HT-29 (cell line): ENCODE data around the gene GRM7. TPM values are rescaled to one million over a fixed set of nuclear protein-coding genes. Genes with fewer than 3 reads are reported as not detected.

Source experiments
- DNase-seq: peaks from one replicate; pipeline ENCODE4 v3.0.0-alpha.2; 2015; ENCODE audit warnings: low spot score
- total RNA-seq: library from RNA; depleted of rRNA; stranded (reverse); fragments of >200 nt; shearing (Covaris generic); gene quantifications from 2 replicates; pipeline ENCODE4 v1.2.3, GENCODE V29; 2014

Gene GRM7
- total RNA-seq, 1 experiment from 2014 or later, result 0.08 TPM

DNA sequence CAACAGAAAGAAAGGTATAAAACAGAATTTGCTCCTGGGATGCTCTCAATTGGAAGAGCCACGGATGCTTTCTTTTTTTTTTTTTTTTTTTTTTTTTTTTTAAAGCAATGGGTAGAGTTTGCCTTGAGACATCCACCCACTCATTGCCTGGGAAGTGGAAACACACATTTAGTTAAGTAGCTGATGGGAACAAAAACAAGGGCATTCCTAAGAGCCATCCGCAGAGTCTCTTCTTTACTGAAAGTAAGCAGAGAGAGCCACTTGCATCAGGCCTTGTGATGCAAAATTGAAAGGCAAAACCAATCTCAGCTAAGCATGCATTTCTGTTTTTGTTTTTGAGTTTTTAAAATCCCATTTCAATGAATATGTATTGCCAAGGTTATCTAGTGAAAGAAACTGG, 852.8 kb downstream of the GRM7 start:
- no peak for DNase-seq

DNA sequence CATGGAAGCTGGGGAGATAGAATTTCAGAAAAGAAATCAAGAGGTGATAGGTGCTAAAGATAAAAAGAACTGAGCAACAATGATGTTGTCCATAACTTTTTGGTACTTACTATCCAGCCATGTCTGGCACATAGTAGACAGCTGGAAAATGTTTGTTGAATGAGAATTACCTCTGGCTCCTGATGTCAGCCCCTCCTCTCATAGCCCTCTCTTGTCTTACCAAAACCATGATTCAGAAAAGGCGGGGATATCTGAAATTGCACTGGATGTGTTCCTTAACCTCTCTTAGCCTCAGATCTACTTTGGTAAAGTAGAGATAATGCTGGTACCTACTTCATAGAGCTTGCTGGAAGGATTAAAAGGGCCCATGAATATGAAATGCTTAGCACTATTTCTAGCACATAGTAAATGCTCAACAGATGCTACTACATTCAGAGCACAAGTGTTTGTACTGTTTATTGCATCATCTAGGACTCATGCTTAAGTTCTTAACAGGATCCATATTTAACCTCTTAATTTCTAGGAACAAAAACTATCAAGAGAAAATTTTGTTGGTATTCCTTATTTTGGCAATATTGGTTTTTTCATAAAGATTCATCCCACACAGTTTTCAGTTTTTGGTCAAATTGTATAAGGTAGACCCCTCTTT, 859.9 kb downstream of the GRM7 start:
- no peak for DNase-seq

DNA sequence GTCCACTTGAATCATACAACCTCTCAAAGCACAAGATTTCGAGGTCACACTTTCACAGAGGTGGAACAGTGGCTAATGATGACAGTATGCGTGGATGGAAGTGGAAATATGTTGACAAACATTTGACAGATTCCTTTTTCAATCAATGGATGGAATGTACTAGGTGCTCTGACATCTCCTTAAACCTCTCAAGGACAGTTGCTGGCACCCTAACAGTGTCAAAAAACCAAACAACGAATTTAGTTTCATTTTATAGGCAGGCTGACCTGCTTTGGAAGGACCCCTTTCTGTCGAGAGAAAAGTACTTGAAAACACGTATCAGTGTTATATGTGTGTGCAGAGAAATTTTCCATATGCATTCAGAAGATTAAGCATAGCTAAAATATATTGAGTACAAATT, 861.0 kb downstream of the GRM7 start:
- no peak for DNase-seq

DNA sequence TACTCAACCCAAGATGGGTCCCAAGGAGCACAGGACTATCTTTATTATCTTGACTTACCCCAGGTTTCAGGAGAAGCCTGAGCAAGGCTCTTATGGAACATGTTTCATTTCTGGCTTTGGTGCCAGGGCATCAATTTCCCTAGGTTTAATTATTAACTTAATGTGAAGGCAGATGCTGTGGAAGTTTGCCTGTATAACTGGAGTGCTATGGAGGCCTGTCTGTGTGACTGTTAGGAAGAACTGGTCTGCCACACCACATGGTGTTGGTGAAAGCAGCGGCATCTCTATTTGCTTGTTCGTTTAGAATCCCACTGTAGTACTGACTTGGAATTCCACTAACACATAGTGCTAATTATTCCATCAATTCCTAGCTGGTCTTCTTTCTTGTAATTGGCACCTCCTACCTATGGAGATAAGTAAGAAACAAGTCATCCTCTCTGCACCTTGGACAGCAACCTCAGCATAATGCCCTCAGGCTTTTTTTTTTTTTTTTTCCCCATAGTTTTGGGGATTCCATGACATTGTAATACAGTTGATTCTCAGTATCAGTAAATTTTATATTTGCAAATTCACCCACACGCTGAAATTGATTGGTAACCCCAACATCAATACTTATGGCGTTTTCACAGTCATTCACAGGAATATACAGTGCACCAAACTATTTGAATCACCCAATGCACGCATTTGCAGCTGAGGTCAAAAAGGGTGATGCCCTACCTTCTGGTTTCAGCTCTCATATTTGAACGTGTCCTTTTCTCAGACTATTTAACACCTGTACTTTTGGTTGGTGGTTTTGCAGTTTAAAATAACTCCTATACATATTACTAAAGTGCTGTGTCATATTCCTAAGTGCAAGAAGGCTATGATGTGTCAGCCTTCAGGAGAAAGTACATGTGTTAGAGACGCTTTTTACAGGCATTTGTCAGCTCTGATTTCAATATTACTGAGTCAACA, 867.9 kb downstream of the GRM7 start:
- DNase-seq, result no peak

DNA sequence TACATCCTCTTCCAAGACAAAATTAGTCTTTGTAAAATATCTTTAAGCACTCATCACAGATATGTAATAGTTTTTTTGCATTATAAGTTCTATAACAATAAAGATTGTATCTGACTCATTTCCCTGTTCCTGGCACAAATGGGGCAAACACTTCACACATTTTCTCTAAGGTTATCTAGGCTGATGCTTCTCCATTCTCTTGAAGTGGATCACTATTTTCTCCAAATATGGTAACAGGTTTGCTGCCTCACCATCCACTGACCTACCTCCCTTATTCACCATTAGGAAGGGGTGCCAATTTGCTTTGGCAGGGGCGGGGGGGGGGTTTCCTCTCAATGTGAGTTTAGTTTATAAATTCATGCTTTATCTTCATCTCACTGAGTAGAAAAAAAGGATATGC, 873.0 kb downstream of the GRM7 start:
- no peak for DNase-seq

DNA sequence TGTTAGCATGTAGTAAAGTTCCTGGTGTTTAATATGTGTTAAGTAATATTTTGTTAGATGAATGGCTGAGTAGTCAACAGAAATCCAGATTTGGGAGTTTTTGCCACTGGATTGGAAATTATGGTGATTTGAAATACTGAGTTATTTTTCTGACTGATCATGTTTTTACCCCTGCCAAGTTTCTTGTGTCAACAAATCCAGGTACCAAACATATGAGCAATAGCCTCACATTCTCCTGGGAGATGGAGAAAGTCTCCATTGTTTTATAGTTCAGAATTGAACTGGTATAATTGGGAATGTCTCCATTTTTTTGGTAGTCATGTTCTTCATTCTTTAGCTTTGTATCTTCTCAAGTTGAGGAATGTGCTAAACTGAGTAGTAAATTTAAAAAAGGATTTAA, 873.5 kb downstream of the GRM7 start:
- DNase-seq, result no peak

DNA sequence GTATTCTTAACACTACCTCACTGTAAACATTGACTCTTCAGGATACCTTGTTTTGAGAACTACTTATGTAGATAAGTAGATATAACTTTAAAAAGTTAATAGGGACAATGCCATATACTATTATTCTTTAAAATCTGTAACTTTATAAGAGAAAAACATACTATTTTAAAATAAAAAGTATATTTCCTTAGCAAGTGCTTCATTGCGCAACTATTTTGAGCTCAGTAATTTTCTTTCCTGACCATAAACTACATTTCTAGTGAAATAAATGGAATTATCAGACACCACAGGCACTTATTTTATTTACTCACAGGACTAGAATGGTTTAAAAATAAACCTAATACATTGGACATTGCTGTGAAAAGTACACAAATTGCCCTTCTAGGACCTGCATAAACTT, 876.3 kb downstream of the GRM7 start:
- DNase-seq, result no peak

DNA sequence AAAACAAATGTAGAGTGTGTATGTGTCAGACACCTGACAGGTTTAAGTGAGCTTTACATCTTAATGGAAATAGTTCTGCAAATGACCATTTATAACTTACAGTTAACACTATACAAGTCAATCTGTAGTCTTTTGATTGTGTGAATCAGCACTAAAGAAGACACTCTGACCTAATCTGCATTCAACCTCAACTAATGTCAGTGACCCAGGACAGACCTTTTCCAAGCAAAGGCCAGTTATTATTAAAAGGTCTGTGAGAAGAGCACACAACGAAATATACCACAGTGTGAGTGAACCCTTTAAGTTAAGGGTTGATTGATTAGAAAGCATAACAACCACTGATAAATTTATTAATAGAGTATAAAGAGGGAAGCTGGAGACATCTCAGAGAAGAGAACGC, 878.8 kb downstream of the GRM7 start:
- DNase-seq, result no peak

DNA sequence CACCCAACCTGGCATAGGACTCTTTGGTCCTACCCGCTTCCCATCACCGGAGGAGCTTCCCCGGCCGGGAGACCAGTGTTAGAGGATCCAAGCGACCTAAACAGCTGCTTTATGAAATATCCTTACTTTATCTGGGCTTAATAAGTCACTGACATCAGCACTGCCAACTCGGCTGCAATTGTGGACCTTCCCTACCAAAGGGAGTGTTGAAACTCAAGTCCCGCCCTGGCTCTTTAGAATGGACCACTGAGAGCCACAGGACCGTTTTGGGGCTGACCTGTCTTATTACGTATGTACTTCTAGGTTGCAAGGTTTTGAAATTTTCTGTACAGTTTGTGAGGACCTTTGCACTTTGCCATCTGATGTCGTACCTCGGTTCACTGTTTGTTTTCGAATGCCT, 879.5 kb downstream of the GRM7 start:
- DNase-seq, result no peak

DNA sequence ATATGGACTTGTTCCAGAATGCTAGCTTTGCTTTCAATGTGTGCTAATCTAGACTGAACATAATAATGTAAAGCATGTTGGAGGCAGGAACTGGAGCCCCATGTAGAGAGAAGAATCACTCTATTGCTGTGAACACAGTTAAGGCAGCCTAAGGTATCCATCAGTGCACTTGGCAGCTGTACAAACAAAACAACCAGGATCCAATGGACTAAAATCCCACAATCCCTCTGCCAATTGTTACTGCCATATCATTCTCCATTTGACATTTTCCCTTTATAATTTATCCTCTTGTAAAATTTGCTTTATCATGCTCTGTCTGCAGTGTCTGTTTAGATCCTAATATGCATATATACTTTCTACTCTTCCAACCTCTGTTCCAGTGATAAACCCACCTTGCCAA, 883.9 kb downstream of the GRM7 start:
- DNase-seq, result no peak

DNA sequence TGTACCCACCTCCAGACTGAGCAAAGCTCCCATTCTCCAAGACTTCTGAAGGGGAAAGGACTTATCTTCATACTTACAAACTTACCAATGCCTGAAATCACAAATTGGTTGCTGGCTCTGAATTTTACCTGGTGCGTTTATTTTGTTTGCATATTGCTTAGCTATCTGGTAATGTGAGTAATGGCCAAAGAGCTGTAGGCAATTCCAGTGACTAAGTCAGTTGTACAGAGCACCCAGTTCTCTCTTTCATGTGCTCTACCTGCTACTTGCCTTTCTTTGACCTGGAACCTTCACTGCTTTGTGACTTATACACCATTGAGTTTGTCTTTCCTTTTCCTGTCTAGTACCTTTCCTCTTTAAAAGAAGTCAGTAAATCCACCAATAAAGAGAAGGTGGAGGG, 884.8 kb downstream of the GRM7 start:
- DNase-seq, result no peak

DNA sequence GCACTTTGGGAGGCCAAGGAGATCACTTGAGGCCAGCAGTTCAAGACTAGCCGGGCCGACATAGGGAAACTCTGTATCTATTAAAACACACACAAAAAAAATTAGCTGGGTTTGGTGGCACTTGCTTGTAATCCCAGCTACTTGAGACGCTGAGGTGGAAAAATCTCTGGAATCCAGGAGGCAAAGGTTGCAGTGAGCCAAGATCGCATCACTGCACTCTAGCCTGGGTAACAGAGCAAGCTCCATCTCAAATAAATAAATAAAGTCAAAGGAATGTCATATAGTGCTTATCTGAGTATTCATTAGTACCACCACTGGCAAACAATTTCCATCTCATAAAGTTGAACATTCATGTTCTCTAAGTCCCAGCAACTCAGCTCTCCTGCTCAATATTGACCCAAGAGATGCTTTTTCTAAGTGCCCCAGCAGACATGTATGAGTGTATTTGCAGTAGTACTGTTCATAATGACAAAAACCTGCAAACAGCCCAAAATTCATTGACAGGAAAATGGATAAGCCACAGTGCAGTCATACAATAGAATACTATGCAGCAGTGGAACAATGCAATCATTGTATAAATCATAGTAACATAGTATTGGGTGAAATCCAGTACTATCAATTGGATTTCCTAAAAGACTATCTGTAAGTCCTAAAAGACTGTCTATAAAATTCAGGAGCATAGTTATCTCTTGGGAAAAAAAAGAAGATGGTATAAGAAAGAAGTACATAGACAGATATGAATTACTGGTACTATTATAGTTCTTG, 889.2 kb downstream of the GRM7 start:
- no peak for DNase-seq

DNA sequence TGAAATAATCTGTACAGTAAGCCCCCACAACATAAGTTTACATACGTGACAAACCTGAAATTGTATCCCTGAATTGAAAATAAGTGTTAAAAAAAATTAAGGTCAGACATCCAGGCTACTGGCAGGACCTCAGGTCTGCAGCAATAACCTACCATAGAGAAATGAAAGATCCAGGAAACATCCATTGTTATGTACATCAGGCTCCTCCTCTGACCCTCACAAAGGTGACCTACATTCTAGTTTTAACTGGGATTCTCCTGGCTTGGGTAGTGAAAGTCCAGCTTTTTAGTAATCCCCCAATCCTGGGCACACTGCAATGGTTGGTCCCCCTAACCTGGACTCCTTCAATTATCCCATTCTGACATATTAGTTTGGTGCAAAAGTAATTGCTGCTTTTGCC, 891.1 kb downstream of the GRM7 start:
- no peak for DNase-seq

DNA sequence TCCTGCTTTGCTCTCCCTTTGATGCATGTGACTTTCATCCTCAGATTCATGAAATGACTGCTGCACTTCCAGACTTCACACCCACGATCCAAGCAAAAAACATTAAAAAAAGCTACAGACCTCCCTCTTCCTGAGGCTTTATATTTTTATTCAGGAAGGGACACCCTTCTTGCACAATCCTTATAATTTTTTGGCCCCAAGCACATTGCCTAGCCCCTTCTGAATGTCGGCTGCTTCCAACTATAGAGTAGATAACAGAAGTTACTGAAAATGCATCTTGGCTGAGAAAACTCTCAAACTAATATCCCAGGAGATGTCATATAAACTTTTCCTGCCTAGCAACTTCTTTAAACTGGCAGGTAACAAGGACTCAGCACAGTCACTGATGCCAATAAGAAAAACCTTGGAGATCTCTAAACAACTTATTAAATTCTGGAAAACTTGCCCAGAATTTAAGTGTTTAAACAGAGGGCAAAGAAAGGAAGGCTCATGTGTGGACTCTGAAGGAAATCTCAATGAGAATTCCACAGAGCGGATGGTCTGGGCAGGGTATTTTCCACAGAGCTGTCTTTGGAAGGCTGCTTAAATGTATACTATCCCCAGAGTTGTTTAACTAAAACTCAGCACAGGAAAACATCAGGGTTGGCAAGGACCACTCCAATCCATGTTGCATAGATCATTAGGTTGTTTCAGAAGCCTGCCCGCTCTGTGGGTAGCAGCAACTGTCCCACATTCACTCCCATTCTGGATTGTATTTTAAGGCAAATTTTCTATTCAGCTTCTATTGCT, 893.9 kb downstream of the GRM7 start:
- DNase-seq, result no peak

DNA sequence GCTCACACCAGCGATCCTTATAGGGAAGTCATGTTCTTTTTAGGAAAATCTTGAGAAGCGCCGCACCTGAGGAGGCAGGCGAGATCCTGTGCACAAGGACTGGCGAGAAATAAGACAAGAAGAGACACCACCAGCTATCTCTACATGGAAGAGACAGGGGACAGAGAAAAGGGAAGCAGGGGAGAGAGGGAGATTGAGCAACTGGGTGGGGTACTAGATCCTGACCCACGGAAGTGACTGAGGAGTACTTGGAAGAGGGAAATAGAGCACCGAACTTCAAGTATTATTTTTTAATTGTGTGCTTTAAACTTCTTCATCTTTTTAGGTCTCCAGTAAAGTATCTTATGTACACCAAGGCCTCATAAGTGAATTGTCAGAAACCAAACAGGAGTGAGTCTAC, 898.7 kb downstream of the GRM7 start:
- DNase-seq, result no peak

DNA sequence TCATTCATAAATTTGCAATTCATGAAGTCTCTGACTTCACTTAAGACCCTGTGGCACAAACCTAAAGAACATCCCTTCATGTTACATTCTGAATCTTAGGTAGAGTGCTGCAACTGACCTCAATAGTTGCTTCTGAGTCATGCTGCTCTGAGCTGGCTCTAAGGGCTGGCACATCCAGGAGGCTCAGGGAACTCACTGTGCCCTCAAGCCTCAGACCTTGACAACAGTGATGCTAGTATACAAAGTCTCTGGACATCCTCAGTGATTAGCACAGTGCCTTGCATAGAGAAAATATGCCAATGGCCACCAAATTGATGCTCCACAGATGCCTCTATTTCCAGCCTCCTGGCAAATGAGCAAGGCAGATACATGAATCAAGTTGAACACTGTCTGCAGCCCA, 899.8 kb downstream of the GRM7 start:
- DNase-seq, result no peak

DNA sequence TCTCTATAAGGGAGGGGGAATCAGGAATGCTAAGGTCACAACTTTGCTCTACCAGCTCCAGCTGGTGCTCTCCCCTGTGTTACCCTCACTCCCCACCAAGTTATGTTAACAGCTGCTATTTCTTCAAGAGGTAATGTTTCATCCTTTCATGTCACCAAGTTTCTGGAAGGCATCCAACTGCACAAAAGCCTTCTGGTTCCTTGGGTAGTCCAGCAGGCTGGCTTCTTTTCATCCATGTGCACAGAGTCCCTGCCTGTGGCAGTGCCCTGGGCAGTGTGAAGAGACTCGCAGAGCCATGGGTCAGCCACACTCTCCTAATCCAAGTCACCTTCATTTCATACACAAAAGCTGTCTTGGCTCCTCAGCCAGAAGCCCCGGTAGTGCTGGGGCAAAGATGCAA, 903.2 kb downstream of the GRM7 start:
- no peak for DNase-seq

DNA sequence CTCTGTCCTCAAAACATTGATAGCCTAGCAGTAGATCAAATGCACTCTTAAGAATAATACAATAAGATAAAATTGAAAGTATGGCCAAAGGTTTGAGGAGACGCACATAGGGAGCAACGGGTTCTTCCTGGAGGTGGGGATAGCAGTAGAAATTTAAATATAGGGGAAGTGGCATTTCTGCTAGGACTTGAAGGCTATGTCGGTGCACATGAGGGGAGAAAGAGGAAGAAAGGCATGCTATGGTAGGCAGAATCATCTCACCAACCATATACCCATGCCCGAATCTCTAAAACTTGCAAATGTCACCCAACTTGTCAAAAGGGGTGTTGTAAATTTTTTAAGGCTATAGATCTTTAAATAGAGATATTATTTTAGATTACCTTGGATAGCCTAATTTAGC, 905.6 kb downstream of the GRM7 start:
- no peak for DNase-seq

DNA sequence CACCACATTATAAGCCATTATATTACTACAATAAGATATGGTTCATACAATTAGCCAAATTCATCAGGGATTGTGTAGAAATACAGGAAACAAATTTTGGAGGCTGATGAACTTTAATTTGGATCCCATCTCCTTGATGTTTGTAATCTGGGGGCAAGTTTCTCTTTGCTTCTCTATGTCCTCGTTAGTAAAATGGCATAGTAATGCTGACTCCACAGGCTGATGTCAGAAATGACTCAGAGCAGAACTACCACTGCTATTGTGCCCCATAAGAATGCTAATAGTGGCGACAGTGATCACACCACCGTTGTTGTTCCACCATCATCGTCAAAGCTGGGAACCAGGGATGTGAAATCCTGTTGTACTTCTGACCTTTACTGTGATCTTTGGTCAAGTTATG, 918.4 kb downstream of the GRM7 start:
- no peak for DNase-seq

DNA sequence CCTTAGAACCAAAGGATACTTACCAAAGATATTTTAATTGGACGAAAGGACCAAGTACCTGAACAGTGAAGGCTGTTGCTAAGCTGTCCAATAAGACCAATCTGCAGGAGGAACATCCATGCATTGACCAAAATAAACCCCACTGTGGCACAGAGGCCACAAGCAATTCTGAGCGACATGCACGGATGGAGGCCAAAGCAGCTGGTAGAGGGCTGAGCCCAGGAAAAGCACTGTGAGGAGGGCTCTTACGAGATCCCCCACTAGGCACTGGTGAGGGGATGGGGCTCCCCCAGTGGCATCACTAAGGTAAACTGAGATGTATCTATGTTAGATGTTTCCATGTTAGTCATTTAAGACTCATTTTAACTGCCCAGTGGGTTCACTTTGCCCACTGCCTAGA, 920.5 kb downstream of the GRM7 start:
- no peak for DNase-seq
